ENCODE measurements around the gene LGALS12.
"Not testable (repeated sequence)": the region's sequence is repeated elsewhere in the genome, so short reads cannot be mapped to it uniquely, and the experiment has no call there.

Gene LGALS12

GRCh38 chr11:63523151-63523550 lies 17.3 kb downstream of the LGALS12 start:
- TF ChIP-seq, protein P1, sequence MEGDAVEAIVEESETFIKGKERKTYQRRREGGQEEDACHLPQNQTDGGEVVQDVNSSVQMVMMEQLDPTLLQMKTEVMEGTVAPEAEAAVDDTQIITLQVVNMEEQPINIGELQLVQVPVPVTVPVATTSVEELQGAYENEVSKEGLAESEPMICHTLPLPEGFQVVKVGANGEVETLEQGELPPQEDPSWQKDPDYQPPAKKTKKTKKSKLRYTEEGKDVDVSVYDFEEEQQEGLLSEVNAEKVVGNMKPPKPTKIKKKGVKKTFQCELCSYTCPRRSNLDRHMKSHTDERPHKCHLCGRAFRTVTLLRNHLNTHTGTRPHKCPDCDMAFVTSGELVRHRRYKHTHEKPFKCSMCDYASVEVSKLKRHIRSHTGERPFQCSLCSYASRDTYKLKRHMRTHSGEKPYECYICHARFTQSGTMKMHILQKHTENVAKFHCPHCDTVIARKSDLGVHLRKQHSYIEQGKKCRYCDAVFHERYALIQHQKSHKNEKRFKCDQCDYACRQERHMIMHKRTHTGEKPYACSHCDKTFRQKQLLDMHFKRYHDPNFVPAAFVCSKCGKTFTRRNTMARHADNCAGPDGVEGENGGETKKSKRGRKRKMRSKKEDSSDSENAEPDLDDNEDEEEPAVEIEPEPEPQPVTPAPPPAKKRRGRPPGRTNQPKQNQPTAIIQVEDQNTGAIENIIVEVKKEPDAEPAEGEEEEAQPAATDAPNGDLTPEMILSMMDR (IDR thresholded peaks at IDR 0.05; ENCODE audit: low read depth, low read length): no peak
- no peak overlapping the region for H3K4me3 ChIP-seq (ENCODE audit: low read depth, low read length)

- H3K4me3 ChIP-seq (ENCODE audit: low read depth, low read length): no peak overlapping the region
- TF ChIP-seq, protein P1 (IDR thresholded peaks at IDR 0.05; ENCODE audit: low read depth, low read length): no peak
Measured at GRCh38 chr11:63527667-63528066, 21.8 kb downstream of the LGALS12 start.

DNA sequence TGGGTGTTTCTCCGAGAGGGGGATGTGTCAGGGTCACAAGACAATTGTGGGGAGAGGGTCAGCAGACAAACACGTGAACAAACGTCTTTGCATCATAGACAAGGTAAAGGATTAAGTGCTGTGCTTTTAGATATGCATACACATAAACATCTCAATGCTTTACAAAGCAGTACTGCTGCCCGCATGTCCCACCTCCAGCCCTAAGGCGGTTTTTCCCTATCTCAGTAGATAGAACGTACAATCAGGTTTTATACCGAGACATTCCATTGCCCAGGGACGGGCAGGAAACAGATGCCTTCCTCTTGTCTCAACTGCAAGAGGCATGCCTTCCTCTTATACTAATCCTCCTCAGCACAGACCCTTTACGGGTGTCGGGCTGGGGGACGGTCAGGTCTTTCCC lies 22.3 kb downstream of the LGALS12 start:
- not testable (repeated sequence) for H3K4me3 ChIP-seq (ENCODE audit: low read depth, low read length)

- H3K4me3 ChIP-seq (ENCODE audit: low read depth, low read length): not testable (repeated sequence)
Measured at GRCh38 chr11:63528729-63529278, 22.9 kb downstream of the LGALS12 start.

GRCh38 chr11:63529373-63529772 lies 23.5 kb downstream of the LGALS12 start:
- not testable (repeated sequence) for H3K4me3 ChIP-seq (ENCODE audit: low read depth, low read length)

GRCh38 chr11:63530021-63530420 lies 24.1 kb downstream of the LGALS12 start:
- no peak overlapping the region for H3K4me3 ChIP-seq (ENCODE audit: low read depth, low read length)
- TF ChIP-seq, protein P1 (IDR thresholded peaks at IDR 0.05; ENCODE audit: low read depth, low read length): no peak

GRCh38 chr11:63531074-63531792 lies 25.3 kb downstream of the LGALS12 start:
- H3K4me3 ChIP-seq (ENCODE audit: low read depth, low read length): not testable (repeated sequence)

DNA sequence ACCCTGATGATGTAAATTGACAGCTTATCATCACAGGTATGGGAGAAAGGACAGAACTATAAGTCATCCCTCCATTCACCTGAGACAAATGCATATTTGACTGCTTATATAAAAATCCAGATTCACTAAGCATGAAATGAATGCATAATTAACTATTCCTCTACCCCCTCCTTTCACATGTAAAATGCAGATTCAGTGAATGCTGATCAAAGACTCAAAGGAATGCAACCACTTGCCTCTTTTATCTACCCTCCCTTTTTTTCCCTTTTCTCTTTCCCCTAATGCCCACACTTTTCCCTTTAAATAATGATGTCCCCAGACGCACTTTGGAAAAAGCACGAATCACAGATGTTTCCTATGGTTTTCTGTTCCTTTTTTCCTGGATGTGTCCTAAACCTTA lies 26.2 kb downstream of the LGALS12 start:
- TF ChIP-seq, protein P1 (IDR thresholded peaks at IDR 0.05; ENCODE audit: low read depth, low read length): no peak
- H3K4me3 ChIP-seq (ENCODE audit: low read depth, low read length): no peak overlapping the region

DNA sequence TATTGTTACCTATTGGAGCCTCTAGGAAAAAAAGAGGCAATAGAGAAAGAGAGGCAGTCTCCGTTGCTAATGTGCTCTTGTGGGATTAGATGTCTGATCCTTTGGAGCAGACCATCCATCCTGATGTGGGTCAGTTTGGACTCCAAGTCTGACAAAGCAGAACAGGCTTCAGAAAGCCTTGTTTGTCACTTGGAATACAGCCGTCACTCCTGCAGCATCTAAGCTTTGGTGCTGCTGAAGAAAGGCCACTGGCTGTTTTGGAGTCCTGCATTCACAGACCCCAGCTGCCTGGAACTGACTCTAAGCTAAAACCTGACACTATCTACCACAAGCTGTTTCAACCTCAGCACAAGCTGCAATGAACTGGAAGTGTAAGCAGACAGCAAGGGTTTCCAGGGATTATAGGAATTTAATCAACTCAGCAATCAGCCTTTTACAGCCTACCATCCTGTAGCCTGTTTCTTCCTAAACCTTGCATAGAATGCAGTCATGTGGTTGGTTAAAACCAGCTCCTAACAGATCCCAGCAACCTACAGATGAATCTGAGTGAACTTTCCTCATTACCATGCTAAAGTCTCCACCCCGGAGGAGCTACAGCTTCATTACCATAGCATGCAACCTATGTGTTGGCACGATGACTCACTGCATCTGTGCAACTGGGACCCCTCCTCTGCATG lies 27.1 kb downstream of the LGALS12 start:
- H3K4me3 ChIP-seq (ENCODE audit: low read depth, low read length): no peak overlapping the region
- TF ChIP-seq, protein P1 (IDR thresholded peaks at IDR 0.05; ENCODE audit: low read depth, low read length): no peak

Measured in WI38 (cell line).